Parathyroid adenoma (tissue), 2 donors: Measurements from ENCODE around the gene ZNF761.
"Not testable (repeated sequence)": the region's sequence is repeated elsewhere in the genome, so short reads cannot be mapped to it uniquely, and the experiment has no call there.

ENCODE experiments used
- H2AFZ ChIP-seq: fragments of 300-600 bp; sonication (generic); one replicate; pipeline ENCODE4 v1.7.0; 2017; ENCODE audit warnings: antibody characterized with exemption, mild to moderate bottlenecking
- H3K27ac ChIP-seq: fragments of 300-600 bp; sonication (generic); one replicate; pipeline ENCODE4 v1.7.0; 2017
- H3K27me3 ChIP-seq: fragments of 300-600 bp; sonication (generic); one replicate; pipeline ENCODE4 v1.7.0; 2017; ENCODE audit warnings: low read length; ENCODE audit not compliant: control insufficient read depth, insufficient read depth
- H3K36me3 ChIP-seq: fragments of 300-600 bp; sonication (generic); one replicate; pipeline ENCODE4 v1.7.0; 2017; ENCODE audit warnings: low read length; ENCODE audit not compliant: control insufficient read depth, insufficient read depth
- H3K4me1 ChIP-seq: fragments of 300-600 bp; sonication (generic); one replicate; pipeline ENCODE4 v1.7.0; 2017; ENCODE audit warnings: control low read depth
- H3K4me2 ChIP-seq: fragments of 300-600 bp; sonication (generic); one replicate; pipeline ENCODE4 v1.7.0; 2017; ENCODE audit warnings: low read length
- H3K4me3 ChIP-seq: fragments of 300-600 bp; sonication (generic); one replicate; pipeline ENCODE4 v1.7.0; 2017; ENCODE audit warnings: low read depth, low read length
- H3K79me2 ChIP-seq: fragments of 300-600 bp; sonication (generic); one replicate; pipeline ENCODE4 v1.7.0; 2017; ENCODE audit warnings: control low read depth
- H3K9ac ChIP-seq: fragments of 300-600 bp; sonication (generic); one replicate; pipeline ENCODE4 v1.7.0; 2017; ENCODE audit warnings: mild to moderate bottlenecking
- H3K9me3 ChIP-seq: fragments of 300-600 bp; sonication (generic); one replicate; pipeline ENCODE4 v1.7.0; 2017; ENCODE audit warnings: low read length; ENCODE audit not compliant: control insufficient read depth
- TF ChIP-seq, protein P1 (sequence below): fragments of 300-600 bp; sonication (generic); IDR thresholded peaks from one replicate; pipeline ENCODE4 v1.7.0; 2017; ENCODE audit warnings: antibody characterized with exemption, mild to moderate bottlenecking
- donor health status: primary hyperparathyroidism.

The ZNF761 gene

DNA sequence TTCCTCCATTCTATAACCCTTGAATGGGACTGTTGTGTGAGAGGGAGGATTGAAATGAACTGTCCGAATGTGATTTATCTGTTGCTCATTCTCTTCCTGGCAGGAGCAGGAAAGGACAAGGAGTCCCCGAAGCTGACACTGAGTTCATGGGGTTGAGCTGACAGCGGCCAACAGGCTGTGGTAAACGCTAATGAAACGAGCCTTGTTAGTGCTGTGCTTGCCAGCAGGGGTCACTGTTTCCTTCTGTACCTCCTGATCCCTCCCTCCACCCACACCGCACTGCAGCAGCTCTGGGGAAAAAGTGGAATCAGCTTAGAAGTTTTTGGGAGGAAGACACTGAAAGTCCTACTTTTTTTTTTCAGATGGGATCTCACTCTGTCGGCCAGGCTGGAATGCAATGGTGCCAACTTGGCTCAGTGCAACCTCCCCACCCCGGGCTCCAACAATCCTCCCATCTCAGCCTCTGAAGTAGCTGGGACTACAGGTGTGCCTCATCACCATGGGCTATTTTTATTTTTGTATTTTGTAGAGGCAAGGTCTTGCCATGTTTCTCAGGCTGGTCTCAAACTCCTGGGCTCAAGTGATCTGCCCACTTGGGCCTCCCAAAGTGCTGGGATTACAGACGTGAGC is 6.7 kb upstream of the ZNF761 start:
- Histone ChIP-seq H3K4me3 (no peak overlapping the region), H3K9ac (no peak overlapping the region), H3K4me1 (peaks cover 9% of the 10 kb centered on the region), H3K27ac (peak overlapping the region; percentile 70), H3K79me2 (no peaks in the 10 kb centered on the region), H3K27me3 (no peaks in the 10 kb centered on the region), H3K4me2 (no peak overlapping the region), H3K9me3 (no peaks in the 10 kb centered on the region), H2AFZ (peak overlapping the region; percentile 59), H3K36me3 (no peaks in the 10 kb centered on the region)
- TF ChIP-seq, protein P1, sequence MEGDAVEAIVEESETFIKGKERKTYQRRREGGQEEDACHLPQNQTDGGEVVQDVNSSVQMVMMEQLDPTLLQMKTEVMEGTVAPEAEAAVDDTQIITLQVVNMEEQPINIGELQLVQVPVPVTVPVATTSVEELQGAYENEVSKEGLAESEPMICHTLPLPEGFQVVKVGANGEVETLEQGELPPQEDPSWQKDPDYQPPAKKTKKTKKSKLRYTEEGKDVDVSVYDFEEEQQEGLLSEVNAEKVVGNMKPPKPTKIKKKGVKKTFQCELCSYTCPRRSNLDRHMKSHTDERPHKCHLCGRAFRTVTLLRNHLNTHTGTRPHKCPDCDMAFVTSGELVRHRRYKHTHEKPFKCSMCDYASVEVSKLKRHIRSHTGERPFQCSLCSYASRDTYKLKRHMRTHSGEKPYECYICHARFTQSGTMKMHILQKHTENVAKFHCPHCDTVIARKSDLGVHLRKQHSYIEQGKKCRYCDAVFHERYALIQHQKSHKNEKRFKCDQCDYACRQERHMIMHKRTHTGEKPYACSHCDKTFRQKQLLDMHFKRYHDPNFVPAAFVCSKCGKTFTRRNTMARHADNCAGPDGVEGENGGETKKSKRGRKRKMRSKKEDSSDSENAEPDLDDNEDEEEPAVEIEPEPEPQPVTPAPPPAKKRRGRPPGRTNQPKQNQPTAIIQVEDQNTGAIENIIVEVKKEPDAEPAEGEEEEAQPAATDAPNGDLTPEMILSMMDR: peak; percentile 85

DNA sequence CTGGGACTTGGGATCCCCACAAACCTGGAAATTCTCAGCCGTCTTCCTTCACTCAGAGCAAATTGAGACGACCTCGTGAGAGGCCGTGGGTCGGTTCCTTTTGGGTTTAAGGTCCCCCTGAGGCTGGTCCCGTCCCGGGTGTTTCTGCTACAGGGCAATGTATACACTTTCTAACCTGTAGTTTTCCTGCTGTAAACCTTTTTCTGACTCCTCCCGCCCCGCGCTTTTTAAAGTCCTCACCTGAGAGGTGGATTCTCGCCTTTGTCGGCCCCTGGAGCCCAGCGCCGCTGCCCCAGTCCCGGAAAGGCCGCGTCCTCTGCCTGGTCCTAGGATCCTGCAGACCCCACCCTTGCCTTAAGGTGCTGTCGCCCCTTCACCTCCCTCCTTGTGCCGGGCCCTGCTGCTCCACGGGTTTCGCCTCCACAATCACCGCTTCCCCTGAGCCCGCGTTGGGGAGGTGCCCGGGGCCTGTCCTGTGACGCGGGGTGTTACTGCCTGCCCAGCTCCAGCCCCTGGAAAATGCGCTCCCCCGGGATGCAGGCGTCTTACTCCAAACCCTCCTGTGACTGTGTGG is 391 bp downstream of the ZNF761 start:
- H3K9ac ChIP-seq: peak overlapping the region; percentile 14
- H3K4me3 ChIP-seq: peak overlapping the region; percentile 77
- H3K4me1 ChIP-seq: peaks cover 14% of the 10 kb centered on the region
- no peaks in the 10 kb centered on the region for H3K9me3 ChIP-seq
- TF ChIP-seq, protein P1: no peak
- peaks cover 12% of the 10 kb centered on the region for H3K79me2 ChIP-seq
- H3K27ac ChIP-seq: peak overlapping the region; percentile 81
- no peaks in the 10 kb centered on the region for H3K36me3 ChIP-seq
- H3K27me3 ChIP-seq: no peaks in the 10 kb centered on the region
- H3K4me2 ChIP-seq: peak overlapping the region; percentile 91
- H2AFZ ChIP-seq: peak overlapping the region; percentile 88

DNA sequence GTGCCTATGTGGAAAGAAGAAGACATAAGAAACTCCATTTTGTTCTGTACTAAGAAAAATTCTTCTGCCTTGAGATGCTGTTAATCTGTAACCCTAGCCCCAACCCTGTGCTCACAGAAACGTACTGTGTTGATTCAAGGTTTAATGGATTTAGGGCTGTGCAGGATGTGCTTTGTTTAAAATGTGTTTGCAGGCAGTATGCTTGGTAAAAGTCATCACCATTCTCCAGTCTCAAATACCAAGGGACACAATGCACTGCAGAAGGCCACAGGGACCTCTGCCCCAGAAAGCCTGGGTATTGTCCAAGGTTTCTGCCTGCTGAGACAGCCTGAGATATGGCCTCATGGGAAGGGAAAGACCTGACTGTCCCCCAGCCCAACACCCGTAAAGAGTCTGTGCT is 12.0 kb downstream of the ZNF761 start:
- H3K9me3 ChIP-seq, H3K9ac ChIP-seq, H3K27me3 ChIP-seq, H3K4me1 ChIP-seq, H3K79me2 ChIP-seq, H3K4me2 ChIP-seq, H3K4me3 ChIP-seq, H3K36me3 ChIP-seq, H2AFZ ChIP-seq, H3K27ac ChIP-seq: not testable (repeated sequence)

- not testable (repeated sequence) for H3K36me3 ChIP-seq
These were observed 15.4 kb downstream of the ZNF761 start for GRCh38 chr19:53447196-53447595.

GRCh38 chr19:53455828-53456227 is 24.0 kb downstream of the ZNF761 start:
- Histone ChIP-seq H3K36me3 (peaks cover 3% of the 10 kb centered on the region), H3K79me2 (no peaks in the 10 kb centered on the region), H2AFZ (no peak overlapping the region), H3K9ac (no peak overlapping the region), H3K4me1 (no peaks in the 10 kb centered on the region), H3K9me3 (no peaks in the 10 kb centered on the region), H3K27me3 (no peaks in the 10 kb centered on the region), H3K27ac (no peak overlapping the region), H3K4me2 (no peak overlapping the region), H3K4me3 (no peak overlapping the region)
- TF ChIP-seq, protein P1: no peak

More at GRCh38 chr19:53447196-53447595, 15.4 kb downstream of the ZNF761 start:
- H3K9me3 ChIP-seq, H3K79me2 ChIP-seq, H3K4me2 ChIP-seq, H3K27me3 ChIP-seq, H3K27ac ChIP-seq, H3K4me1 ChIP-seq, H3K9ac ChIP-seq, H3K4me3 ChIP-seq, H2AFZ ChIP-seq: not testable (repeated sequence)

- H3K4me1 ChIP-seq, H3K27me3 ChIP-seq, H3K9me3 ChIP-seq, H3K4me2 ChIP-seq, H3K79me2 ChIP-seq, H3K27ac ChIP-seq, H3K36me3 ChIP-seq, H3K4me3 ChIP-seq, H2AFZ ChIP-seq, H3K9ac ChIP-seq: not testable (repeated sequence)
These were observed 28.4 kb downstream of the ZNF761 start for GRCh38 chr19:53460131-53460721.
